ENCODE data around the gene TIMP2.

- TF ChIP-seq CTCF (conservative IDR thresholded peaks at IDR 0.05; ENCODE audit: low read length) (no peak), EZH2phosphoT487 (IDR thresholded peaks at IDR 0.05; ENCODE audit: borderline replicate concordance, low read depth, low read length) (no peak)
Measured at GRCh38 chr17:78839762-78840529, 85.2 kb downstream of the TIMP2 start.

Measured in OCI-LY7 (cell line).